Measurements from ENCODE around the gene S100A16.
A peak's percentile ranks its signal among the peaks of the same experiment; 100 is the strongest.
"Not testable (repeated sequence)": the region's sequence is repeated elsewhere in the genome, so short reads cannot be mapped to it uniquely, and the experiment has no call there.

Gene S100A16

GRCh38 chr1:153582836-153583235 lies 30.1 kb downstream of the S100A16 start:
- not testable (repeated sequence) for DNase-seq

- no peak for DNase-seq
Observed at GRCh38 chr1:153578936-153579335, 34.0 kb downstream of the S100A16 start.

GRCh38 chr1:153578490-153578889 lies 34.4 kb downstream of the S100A16 start:
- peak; percentile 51 for DNase-seq

- DNase-seq = no peak
Observed at GRCh38 chr1:153577624-153578051, 35.3 kb downstream of the S100A16 start.

GRCh38 chr1:153577138-153577537 lies 35.8 kb downstream of the S100A16 start:
- DNase-seq = no peak

GRCh38 chr1:153575497-153575896 lies 37.4 kb downstream of the S100A16 start:
- not testable (repeated sequence) for DNase-seq

GRCh38 chr1:153575081-153575491 lies 37.9 kb downstream of the S100A16 start:
- not testable (repeated sequence) for DNase-seq

GRCh38 chr1:153573351-153573750 lies 39.6 kb downstream of the S100A16 start:
- no peak for DNase-seq

GRCh38 chr1:153572569-153573015 lies 40.3 kb downstream of the S100A16 start:
- peak; percentile 90 for DNase-seq

GRCh38 chr1:153571706-153572105 lies 41.2 kb downstream of the S100A16 start:
- DNase-seq = no peak

GRCh38 chr1:153570874-153571273 lies 42.1 kb downstream of the S100A16 start:
- DNase-seq = no peak

- DNase-seq = no peak
Observed at GRCh38 chr1:153569465-153569864, 43.5 kb downstream of the S100A16 start.

GRCh38 chr1:153568367-153569099 lies 44.4 kb downstream of the S100A16 start:
- peak; percentile 93 for DNase-seq

- DNase-seq = peak; percentile 92
Observed at GRCh38 chr1:153567621-153568366, 45.1 kb downstream of the S100A16 start.

- peak; percentile 99 for DNase-seq
Observed at GRCh38 chr1:153566414-153567371, 46.2 kb downstream of the S100A16 start.

GRCh38 chr1:153565529-153566374 lies 47.2 kb downstream of the S100A16 start, which contains the start of gene S100A2:
S100A2 (minus strand) TSS chr1:153565844; CDS start chr1:153563877, 1,967 bp downstream.
- peak; percentile 92 for DNase-seq

GRCh38 chr1:153563991-153564390 lies 48.9 kb downstream of the S100A16 start:
- DNase-seq = no peak

GRCh38 chr1:153563483-153563901 lies 49.4 kb downstream of the S100A16 start:
- DNase-seq = peak; percentile 29

GRCh38 chr1:153562021-153562420 lies 50.9 kb downstream of the S100A16 start:
- DNase-seq = not testable (repeated sequence)

GRCh38 chr1:153561466-153561985 lies 51.4 kb downstream of the S100A16 start:
- DNase-seq = no peak

- DNase-seq = no peak
Observed at GRCh38 chr1:153560771-153561465, 52.0 kb downstream of the S100A16 start.
